H1 (cell line): ENCODE results near the gene AGAP1. TPM values are rescaled to one million over a fixed set of nuclear protein-coding genes. Genes with fewer than 3 reads are reported as not detected.

Experiments used
- CTCF ChIA-PET: fragments of 300-600 bp; sonication (Branson Sonifier 250); formaldehyde crosslinking; loops from one replicate; lab custom pipeline; 2021; ENCODE audit not compliant: partially characterized antibody; lab: Charles Lee
- POLR2A ChIA-PET: fragments of 300-600 bp; sonication (Branson Sonifier 250); formaldehyde crosslinking; loops from one replicate; lab custom pipeline; 2021; ENCODE audit warnings: inconsistent platforms; ENCODE audit not compliant: partially characterized antibody; lab: Charles Lee
- DNase-seq, 2 experiments: peaks; one replicate each; pipeline versions ENCODE4 v3.0.0 to v3.0.0-alpha.2; 2010 to 2022; ENCODE audit warnings: low spot score in 2 of 2, low read depth in 1 of 2, mixed read lengths in 1 of 2
- FAIRE-seq: peaks from 2 replicates; lab custom pipeline; 2011; peaks lifted over from hg19 to GRCh38; lab: Jason Lieb, UNC
- H2AFZ ChIP-seq: 2 replicates; pipeline ENCODE4 v1.8.1; 2012; ENCODE audit warnings: low read length, inconsistent platforms
- H2AK5ac ChIP-seq: 2 replicates; pipeline ENCODE4 v1.6.1; 2013; ENCODE audit warnings: low read depth, low read length
- H2BK120ac ChIP-seq: replicated peaks from 2 replicates; pipeline ENCODE3; 2013; ENCODE audit warnings: low read depth, low read length, inconsistent platforms
- H2BK12ac ChIP-seq: 2 replicates; pipeline ENCODE4 v1.6.1; 2013; ENCODE audit warnings: low read depth, low read length
- H2BK15ac ChIP-seq: 2 replicates; pipeline ENCODE4 v1.6.1; 2013; ENCODE audit warnings: low read length
- H2BK20ac ChIP-seq: 2 replicates; pipeline ENCODE4 v1.6.1; 2013; ENCODE audit warnings: low read length
- H2BK5ac ChIP-seq: 2 replicates; pipeline ENCODE4 v1.6.1; 2013; ENCODE audit warnings: low read depth, low read length
- H3K14ac ChIP-seq: 2 replicates; pipeline ENCODE4 v1.6.1; 2013; ENCODE audit warnings: inconsistent platforms; ENCODE audit not compliant: insufficient read length
- H3K18ac ChIP-seq: 2 replicates; pipeline ENCODE4 v1.6.1; 2013; ENCODE audit warnings: low read length; ENCODE audit errors: extremely low read depth
- H3K23ac ChIP-seq: 2 replicates; pipeline ENCODE4 v1.6.1; 2013; ENCODE audit warnings: inconsistent platforms; ENCODE audit not compliant: insufficient read length
- H3K23me2 ChIP-seq: 2 replicates; pipeline ENCODE4 v1.6.1; 2013; ENCODE audit warnings: low read depth, low read length
- H3K27ac ChIP-seq: 2 replicates; pipeline ENCODE4 v1.6.1; 2011; ENCODE audit warnings: low read depth, low read length, inconsistent platforms
- H3K27me3 ChIP-seq, 4 experiments: replicated peaks in 1 of 4; 1 replicate in 1 of 4; 2 replicates in 3 of 4; pipeline versions ENCODE4 v1.6.1 to v1.8.1; 2011 to 2013; ENCODE audit warnings: low read length in 3 of 4, mild to moderate bottlenecking in 3 of 4, inconsistent platforms in 2 of 4, mixed read lengths in 2 of 4, moderate library complexity in 1 of 4; ENCODE audit not compliant: control insufficient read depth in 3 of 4, insufficient read depth in 3 of 4; ENCODE audit errors: extremely low read depth in 1 of 4
- H3K36me3 ChIP-seq, 4 experiments: 2 replicates each; pipeline versions ENCODE4 v1.6.1 to v1.8.1; 2011 to 2013; ENCODE audit warnings: mild to moderate bottlenecking in 4 of 4, low read length in 3 of 4, moderate library complexity in 2 of 4, control low read depth in 1 of 4, inconsistent platforms in 1 of 4; ENCODE audit not compliant: insufficient read depth in 4 of 4, control insufficient read depth in 2 of 4
- H3K4ac ChIP-seq: replicated peaks from 2 replicates; pipeline ENCODE3; 2013; ENCODE audit warnings: low read length, low read depth, mixed read lengths, inconsistent platforms; ENCODE audit not compliant: insufficient read length
- H3K4me1 ChIP-seq, 4 experiments: replicated peaks in 1 of 4; 1 replicate in 1 of 4; 2 replicates in 3 of 4; pipeline versions ENCODE4 v1.6.1 to v1.8.1; 2011 to 2013; ENCODE audit warnings: low read length in 3 of 4, inconsistent platforms in 2 of 4, mixed read lengths in 1 of 4; ENCODE audit not compliant: insufficient read depth in 4 of 4, control insufficient read depth in 3 of 4
- H3K4me2 ChIP-seq, 2 experiments: 2 replicates each; pipeline versions ENCODE4 v1.6.1 to v1.8.1; 2011 to 2013; ENCODE audit warnings: low read depth in 2 of 2, low read length in 2 of 2, control low read depth in 1 of 2, inconsistent platforms in 1 of 2, mild to moderate bottlenecking in 1 of 2; ENCODE audit not compliant: insufficient read depth in 1 of 2
- H3K4me3 ChIP-seq, 4 experiments: fragments of 200-600, 300-600 bp in 1 of 4; sonication (generic), shearing (Covaris generic), sonication (Bioruptor Twin) in 1 of 4; 2 replicates each; pipeline versions ENCODE4 v1.5.1 to v1.8.1; 2011 to 2016; ENCODE audit warnings: low read length in 4 of 4, low read depth in 3 of 4, control low read depth in 2 of 4, inconsistent platforms in 2 of 4, mild to moderate bottlenecking in 2 of 4, mixed read lengths in 1 of 4, moderate library complexity in 1 of 4; ENCODE audit not compliant: insufficient read depth in 2 of 4; ENCODE audit errors: extremely low read depth in 1 of 4
- H3K56ac ChIP-seq: replicated peaks from 2 replicates; pipeline ENCODE3; 2013; ENCODE audit warnings: low read depth, mild to moderate bottlenecking, mixed read lengths, low read length, inconsistent platforms; ENCODE audit not compliant: insufficient read length
- H3K79me1 ChIP-seq: 2 replicates; pipeline ENCODE4 v1.6.1; 2013; ENCODE audit warnings: low read depth, low read length, control low read depth
- H3K79me2 ChIP-seq, 2 experiments: 2 replicates each; pipeline versions ENCODE4 v1.6.1 to v1.8.1; 2012 to 2013; ENCODE audit warnings: low read length in 2 of 2, mild to moderate bottlenecking in 2 of 2, inconsistent platforms in 1 of 2; ENCODE audit not compliant: insufficient read depth in 2 of 2, control insufficient read depth in 1 of 2
- H3K9ac ChIP-seq, 4 experiments: replicated peaks in 1 of 4; 1 replicate in 1 of 4; 2 replicates in 3 of 4; pipeline versions ENCODE4 v1.6.1 to v1.8.1; 2011 to 2013; ENCODE audit warnings: low read depth in 3 of 4, low read length in 3 of 4, control low read depth in 2 of 4, mild to moderate bottlenecking in 2 of 4, moderate library complexity in 2 of 4, inconsistent platforms in 1 of 4; ENCODE audit errors: extremely low read depth in 1 of 4
- H3K9me3 ChIP-seq, 2 experiments: 2 replicates each; pipeline versions ENCODE4 v1.6.1 to v1.8.1; 2012 to 2013; ENCODE audit warnings: mild to moderate bottlenecking in 2 of 2, moderate library complexity in 2 of 2, control low read depth in 1 of 2, inconsistent platforms in 1 of 2, low read depth in 1 of 2, low read length in 1 of 2, mixed read lengths in 1 of 2; ENCODE audit not compliant: insufficient read depth in 2 of 2
- H4K20me1 ChIP-seq, 2 experiments: replicated peaks in 1 of 2; 2 replicates each; pipeline versions ENCODE3 to v1.8.1; 2011 to 2013; ENCODE audit warnings: inconsistent platforms in 2 of 2, low read length in 2 of 2, mild to moderate bottlenecking in 1 of 2; ENCODE audit not compliant: insufficient read depth in 2 of 2, control insufficient read depth in 1 of 2
- H4K5ac ChIP-seq: 2 replicates; pipeline ENCODE4 v1.6.1; 2013; ENCODE audit warnings: low read length, low read depth, mixed read lengths, inconsistent platforms; ENCODE audit not compliant: insufficient read length
- H4K8ac ChIP-seq: 2 replicates; pipeline ENCODE4 v1.8.0; 2013; ENCODE audit warnings: mild to moderate bottlenecking, moderate library complexity, low read length, inconsistent platforms; ENCODE audit not compliant: insufficient read depth; ENCODE audit errors: extremely low read depth
- H4K91ac ChIP-seq: replicated peaks from 2 replicates; pipeline ENCODE3; 2013; ENCODE audit warnings: low read length, mixed read lengths, inconsistent platforms; ENCODE audit not compliant: insufficient read length
- WGBS, 2 experiments: shearing (Covaris generic) in 1 of 2; methylation state at CpG; one replicate each; pipeline versions ENCODE4 v1.1.6 to v1.1.7; 2013 to 2015; ENCODE audit warnings: low lambda C conversion rate in 2 of 2, mixed read lengths in 2 of 2, inconsistent platforms in 1 of 2, low coverage in 1 of 2, missing lambda C conversion rate in 1 of 2; ENCODE audit not compliant: insufficient replicate concordance in 2 of 2, insufficient coverage in 1 of 2, insufficient read length in 1 of 2; ENCODE audit errors: extremely low coverage in 1 of 2, missing lambda C conversion rate in 1 of 2; 5-methylcytosine and 5-hydroxymethylcytosine counted together
- polyA plus RNA-seq, 7 experiments: library from polyadenylated mRNA; depleted of rRNA in 3 of 7; stranded (reverse) in 5 of 7; unstranded in 2 of 7; fragments of >200 nt in 5 of 7; fragments of 200-250 nt in 2 of 7; gene quantifications; 1 replicate in 5 of 7; 2 replicates in 1 of 7; 4 replicates in 1 of 7; pipeline versions ENCODE4 v1.2.1 to v1.2.3, GENCODE V29; 2011 to 2013; ENCODE audit warnings: missing spikeins in 2 of 7, mixed read lengths in 2 of 7
- total RNA-seq: library from RNA; stranded (reverse); fragmentation: NEBNext Ultra II Directional; extraction: Animal tissue kit (Norgen Biotek cat#: 25700); gene quantifications from 2 replicates; pipeline ENCODE4 v1.2.1, GENCODE V29; 2021

The AGAP1 gene
- total and polyA plus RNA-seq, 2 of the 8 experiments (the other 6 are each of a cell fraction or from before 2014, with no cell fraction given), result 18.1 to 39.4 TPM

GRCh38 chr2:236106761-236107160, 612.9 kb downstream of the AGAP1 start:
- FAIRE-seq, result no peak
- H2BK20ac ChIP-seq, result no peak overlapping the region
- no peak overlapping the region for H3K4me2 ChIP-seq
- no peak overlapping the region for H3K23ac ChIP-seq
- H2BK12ac ChIP-seq, result 0 out of 2 replicates have a peak overlapping the region, but pooled peaks have one; percentile 27
- peaks cover 0 to 22% (median 11%) of the 10 kb centered on the region in 4 experiments; a peak in 6 of 7 replicates for H3K4me1 ChIP-seq
- no peak overlapping the region; the same call in 1 of the 2 replicates for H3K18ac ChIP-seq
- H3K36me3 ChIP-seq, result no peaks in the 10 kb centered on the region
- no peak overlapping the region for H3K27ac ChIP-seq
- 0 out of 2 replicates have a peak overlapping the region, but pooled peaks have one; percentile 90 for H2AK5ac ChIP-seq
- ChIA-PET CTCF (interaction anchor here (0.8 to 3.0 kb wide), 6 partner anchors 13 to 175 kb away, joined by 3 to 12 read pairs (median 6); no protein-coding TSS in a partner anchor), POLR2A (no interaction called here)
- no peak for DNase-seq
- no peak overlapping the region for H2BK120ac ChIP-seq
- no peaks in the 10 kb centered on the region for H3K79me1 ChIP-seq
- no peak overlapping the region for H3K14ac ChIP-seq
- no peaks in the 10 kb centered on the region for H3K23me2 ChIP-seq
- H4K20me1 ChIP-seq, result peaks cover 2 to 3% of the 10 kb centered on the region in 2 experiments
- no peak overlapping the region for H3K9ac ChIP-seq
- H3K79me2 ChIP-seq, result no peaks in the 10 kb centered on the region
- no peak overlapping the region for H4K91ac ChIP-seq
- 92% methylated on average over 7 of the region's 10 CpGs; no CpG with 5 or more reads in 1 of the 2 experiments for WGBS, 2 experiments
- H3K4me3 ChIP-seq, result no peak overlapping the region
- H2AFZ ChIP-seq, result no peak overlapping the region
- H3K27me3 ChIP-seq, result no peaks in the 10 kb centered on the region
- H4K8ac ChIP-seq, result no peak overlapping the region
- no peak overlapping the region; the same call in 1 of the 2 replicates for H2BK5ac ChIP-seq
- no peaks in the 10 kb centered on the region for H3K9me3 ChIP-seq
- no peak overlapping the region for H3K56ac ChIP-seq
- no peak overlapping the region; the same call in 1 of the 2 replicates for H2BK15ac ChIP-seq
- no peak overlapping the region for H3K4ac ChIP-seq
- no peak overlapping the region for H4K5ac ChIP-seq
